Right lobe of liver (tissue), 6 donors: ENCODE results near the gene GMDS. TPM values are rescaled to one million over a fixed set of nuclear protein-coding genes. Genes with fewer than 3 reads are reported as not detected.

Experiments
- ATAC-seq, 4 donors: fragments of 200-7000 bp; cut with Tn5 transposase; one replicate each; pipeline ENCODE4 v1.9.1; 2020; ENCODE audit warnings: mild to moderate bottlenecking in 4 of 4, moderate library complexity in 4 of 4
- DNase-seq, 3 donors: peaks; one replicate each; pipeline ENCODE4 v3.0.0-alpha.2; 2020
- H3K27ac ChIP-seq, 3 donors: fragments of 200-600 bp; one replicate each; pipeline ENCODE4 v1.8.0; 2022
- H3K27me3 ChIP-seq, 2 donors: fragments of 200-600 bp; one replicate each; pipeline ENCODE4 v1.8.0; 2022
- H3K36me3 ChIP-seq, 4 donors: fragments of 200-600 bp; sonication (generic) in 1 of 4; one replicate each; pipeline versions ENCODE4 v1.5.1 to v1.8.0; 2017 to 2022; ENCODE audit warnings: control low read depth in 1 of 4
- H3K4me1 ChIP-seq, 4 donors: fragments of 200-600 bp; sonication (generic) in 1 of 4; one replicate each; pipeline versions ENCODE4 v1.5.1 to v1.8.0; 2017 to 2022; ENCODE audit warnings: control low read depth in 1 of 4
- H3K4me3 ChIP-seq, 3 donors: fragments of 200-600 bp; one replicate each; pipeline ENCODE4 v1.8.0; 2022
- H3K9me3 ChIP-seq, 4 donors: fragments of 200-600 bp; sonication (generic) in 1 of 4; one replicate each; pipeline versions ENCODE4 v1.5.1 to v1.8.0; 2017 to 2022; ENCODE audit warnings: control low read depth in 1 of 4
- POLR2A ChIP-seq: fragments of 450-650 bp; IDR thresholded peaks from one replicate; pipeline ENCODE4 v1.6.1; 2017; ENCODE audit warnings: antibody characterized with exemption, mild to moderate bottlenecking
- WGBS: methylation state at CpG from one replicate; pipeline ENCODE4 v1.1.6; 2018; ENCODE audit warnings: low coverage, low lambda C conversion rate; ENCODE audit not compliant: insufficient coverage; ENCODE audit errors: missing lambda C conversion rate; 5-methylcytosine and 5-hydroxymethylcytosine counted together
- intact Hi-C, 2 donors: fragments of 100-400 bp; cut with DNase I; formaldehyde crosslinking; loops; one replicate each; pipeline versions ENCODE4 v1.11.2 to v1.14.1; 2022
- total RNA-seq, 6 experiments: library from RNA; depleted of rRNA in 2 of 6; stranded (reverse); fragments of >200 nt in 2 of 6; fragmentation: NEBNext Ultra II Directional in 3 of 6; extraction: Animal tissue kit (Norgen Biotek cat#: 25700) in 3 of 6; gene quantifications; one replicate each; pipeline versions ENCODE4 v1.1.0 to v1.2.4, GENCODE V29; 2016 to 2023
- TF ChIP-seq, protein P1 (sequence below), 4 donors: fragments of 200-600 bp in 3 of 4; fragments of 450-650 bp in 1 of 4; IDR thresholded peaks; one replicate each; pipeline versions ENCODE4 v1.5.1 to v1.8.0; 2016 to 2022; ENCODE audit warnings: antibody characterized with exemption in 4 of 4, mild to moderate bottlenecking in 2 of 4
- donor health status: DM: no; HTN: yes; CAD: no.
- donor health status: DM: no; HTN: no; CAD: no.
- donor health status: DM: no; HTN: no; CAD: no.
- donor health status: DM: no; HTN: yes; CAD: no.
- donor health status: DM: no; HTN: yes; CAD: no.

GMDS gene
- total RNA-seq, 6 experiments from 2014 or later, result 15.9 to 34.4 (median 23.4) TPM

- Histone ChIP-seq H3K4me3 (no peak overlapping the region), H3K27ac (peak overlapping the region; percentile 4 to 10 (median 6)), H3K9me3 (no peaks in the 10 kb centered on the region), H3K27me3 (no peaks in the 10 kb centered on the region), H3K4me1 (no peaks in the 10 kb centered on the region), H3K36me3 (no peaks in the 10 kb centered on the region)
- WGBS, result no CpG with 5 or more reads among the region's 12 CpGs
- DNase-seq (peak; percentile 57 to 68 (median 58)), ATAC-seq (peak; percentile 72 to 85 (median 74))
- TF ChIP-seq POLR2A, result no peak
- TF ChIP-seq, protein P1, sequence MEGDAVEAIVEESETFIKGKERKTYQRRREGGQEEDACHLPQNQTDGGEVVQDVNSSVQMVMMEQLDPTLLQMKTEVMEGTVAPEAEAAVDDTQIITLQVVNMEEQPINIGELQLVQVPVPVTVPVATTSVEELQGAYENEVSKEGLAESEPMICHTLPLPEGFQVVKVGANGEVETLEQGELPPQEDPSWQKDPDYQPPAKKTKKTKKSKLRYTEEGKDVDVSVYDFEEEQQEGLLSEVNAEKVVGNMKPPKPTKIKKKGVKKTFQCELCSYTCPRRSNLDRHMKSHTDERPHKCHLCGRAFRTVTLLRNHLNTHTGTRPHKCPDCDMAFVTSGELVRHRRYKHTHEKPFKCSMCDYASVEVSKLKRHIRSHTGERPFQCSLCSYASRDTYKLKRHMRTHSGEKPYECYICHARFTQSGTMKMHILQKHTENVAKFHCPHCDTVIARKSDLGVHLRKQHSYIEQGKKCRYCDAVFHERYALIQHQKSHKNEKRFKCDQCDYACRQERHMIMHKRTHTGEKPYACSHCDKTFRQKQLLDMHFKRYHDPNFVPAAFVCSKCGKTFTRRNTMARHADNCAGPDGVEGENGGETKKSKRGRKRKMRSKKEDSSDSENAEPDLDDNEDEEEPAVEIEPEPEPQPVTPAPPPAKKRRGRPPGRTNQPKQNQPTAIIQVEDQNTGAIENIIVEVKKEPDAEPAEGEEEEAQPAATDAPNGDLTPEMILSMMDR (IDR thresholded peaks at IDR 0.05), result no peak
- intact Hi-C loops, result no loop called here
Measured at GRCh38 chr6:2127484-2127911, 117.9 kb downstream of the GMDS start.

DNA sequence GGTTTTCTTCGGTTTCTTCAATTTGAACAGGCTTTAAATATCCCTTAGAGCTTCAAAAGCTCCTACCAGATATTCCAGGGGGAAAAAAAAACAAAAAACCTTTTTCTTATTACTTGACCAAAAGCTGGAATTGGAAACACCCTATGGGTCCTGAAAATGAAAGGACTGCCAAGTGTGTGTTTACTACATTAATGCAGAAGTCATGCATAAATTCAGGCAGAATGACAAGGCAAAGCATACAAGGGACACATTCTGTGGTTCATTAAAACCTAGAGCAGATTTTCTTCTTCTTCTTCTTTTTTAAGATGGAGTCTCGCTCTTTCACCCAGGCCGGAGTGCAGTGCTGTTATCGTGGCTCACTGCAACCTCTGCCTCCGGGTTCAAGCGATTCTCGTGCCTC lies 119.1 kb downstream of the GMDS start:
- intact Hi-C loops, result no loop called here
- TF ChIP-seq, protein P1 (IDR thresholded peaks at IDR 0.05), result no peak
- TF ChIP-seq POLR2A, result no peak
- DNase-seq (no peak), ATAC-seq (no peak)
- Histone ChIP-seq H3K36me3 (no peaks in the 10 kb centered on the region), H3K4me1 (no peaks in the 10 kb centered on the region), H3K27ac (no peak overlapping the region), H3K9me3 (no peaks in the 10 kb centered on the region), H3K4me3 (no peak overlapping the region), H3K27me3 (no peaks in the 10 kb centered on the region)
- WGBS, result 93% methylated on average over 7 of the region's 7 CpGs

- DNase-seq (no peak), ATAC-seq (no peak)
- TF ChIP-seq, protein P1 (IDR thresholded peaks at IDR 0.05), result no peak
- TF ChIP-seq POLR2A, result no peak
- H3K36me3 ChIP-seq, result no peaks in the 10 kb centered on the region
- H3K9me3 ChIP-seq, result no peaks in the 10 kb centered on the region
- H3K27me3 ChIP-seq, result no peaks in the 10 kb centered on the region
- intact Hi-C loops, result no loop called here
- no peaks in the 10 kb centered on the region for H3K4me1 ChIP-seq
- H3K4me3 ChIP-seq, result no peak overlapping the region
- 92% methylated on average over 3 of the region's 3 CpGs for WGBS
- H3K27ac ChIP-seq, result no peak overlapping the region
Measured at GRCh38 chr6:2125158-2125557, 120.2 kb downstream of the GMDS start.

- Histone ChIP-seq H3K36me3 (no peaks in the 10 kb centered on the region), H3K27ac (no peak overlapping the region), H3K4me3 (no peak overlapping the region), H3K4me1 (no peaks in the 10 kb centered on the region), H3K27me3 (no peaks in the 10 kb centered on the region), H3K9me3 (no peaks in the 10 kb centered on the region)
- 74% methylated on average over 10 of the region's 11 CpGs for WGBS
- TF ChIP-seq POLR2A, result no peak
- TF ChIP-seq, protein P1 (IDR thresholded peaks at IDR 0.05), result no peak
- ATAC-seq (peak; percentile 70 to 81 (median 74)), DNase-seq (peak in 2 of 3 donors; percentile 36 to 51)
- intact Hi-C loops, result no loop called here
Measured at GRCh38 chr6:2124260-2124709, 121.1 kb downstream of the GMDS start.

DNA sequence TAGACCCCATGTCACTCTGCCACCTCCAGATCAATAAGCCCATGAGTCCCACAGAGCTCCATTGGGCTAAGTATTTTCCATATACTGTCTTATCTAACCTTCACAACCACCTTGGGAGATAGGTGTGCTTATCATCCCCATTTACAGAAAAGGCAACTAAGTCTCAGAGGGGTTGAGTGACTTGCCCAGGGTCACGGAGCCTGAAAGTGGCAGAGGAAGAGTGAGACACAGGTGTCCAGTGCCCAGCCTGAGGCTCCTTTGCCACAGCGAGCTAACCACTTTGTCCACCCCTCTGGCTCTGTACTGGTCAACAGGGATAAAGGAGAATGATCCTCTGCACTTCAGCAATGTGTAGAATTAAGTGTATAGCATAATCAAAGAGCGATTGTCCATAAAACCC lies 124.5 kb downstream of the GMDS start:
- no peak overlapping the region for H3K4me3 ChIP-seq
- TF ChIP-seq POLR2A, result no peak
- TF ChIP-seq, protein P1 (IDR thresholded peaks at IDR 0.05), result no peak
- WGBS, result 100% methylated on average over 2 of the region's 3 CpGs
- H3K36me3 ChIP-seq, result no peaks in the 10 kb centered on the region
- H3K4me1 ChIP-seq, result no peaks in the 10 kb centered on the region
- H3K27ac ChIP-seq, result no peak overlapping the region
- no peaks in the 10 kb centered on the region for H3K9me3 ChIP-seq
- DNase-seq (no peak), ATAC-seq (no peak)
- intact Hi-C loops, result no loop called here
- no peaks in the 10 kb centered on the region for H3K27me3 ChIP-seq
